Vagina (tissue), 2 donors: ENCODE results near the gene ACVR2A.

Source experiments
- CTCF ChIP-seq, 3 experiments: fragments of 450-650 bp in 2 of 3; fragments of 200-600 bp in 1 of 3; sonication (generic) in 1 of 3; IDR thresholded peaks; one replicate each; pipeline ENCODE4 v1.5.1; 2017 to 2019; ENCODE audit warnings: antibody characterized with exemption in 3 of 3, mild to moderate bottlenecking in 2 of 3, moderate library complexity in 2 of 3
- POLR2A ChIP-seq, 2 donors: fragments of 450-650 bp; IDR thresholded peaks; one replicate each; pipeline ENCODE4 v1.6.1; 2017; ENCODE audit warnings: antibody characterized with exemption in 2 of 2, mild to moderate bottlenecking in 2 of 2, moderate library complexity in 2 of 2
- POLR2AphosphoS5 ChIP-seq, 2 donors: sonication (generic); formaldehyde crosslinking; IDR thresholded peaks; one replicate each; pipeline ENCODE4 v1.9.0; 2017; ENCODE audit warnings: antibody characterized with exemption in 2 of 2, mild to moderate bottlenecking in 2 of 2, low read depth in 1 of 2; ENCODE audit not compliant: insufficient read depth in 1 of 2

- TF ChIP-seq CTCF (IDR thresholded peaks at IDR 0.05): no peak
- TF ChIP-seq POLR2AphosphoS5 (IDR thresholded peaks at IDR 0.05; ENCODE audit: insufficient read depth in 1 of 2, low read depth in 1 of 2): no peak
- no peak for TF ChIP-seq POLR2A (IDR thresholded peaks at IDR 0.05)
Measured at GRCh38 chr2:147860009-147860408, 15.2 kb downstream of the ACVR2A start.
